HUES64 (cell line): ENCODE data around the gene CD40.

ENCODE experiments used
- H3K27ac ChIP-seq: 2 replicates; pipeline ENCODE4 v1.7.0; 2013; ENCODE audit warnings: low read depth, low read length, inconsistent platforms
- H3K27me3 ChIP-seq: 2 replicates; pipeline ENCODE4 v1.6.1; 2013; ENCODE audit warnings: mild to moderate bottlenecking, low read length; ENCODE audit not compliant: insufficient read depth
- H3K36me3 ChIP-seq: 2 replicates; pipeline ENCODE4 v1.6.1; 2013; ENCODE audit warnings: mild to moderate bottlenecking, low read length; ENCODE audit not compliant: insufficient read depth
- H3K4me1 ChIP-seq: 2 replicates; pipeline ENCODE4 v1.6.1; 2013; ENCODE audit warnings: mild to moderate bottlenecking, low read length, moderate library complexity; ENCODE audit not compliant: insufficient read depth
- H3K4me3 ChIP-seq: 2 replicates; pipeline ENCODE4 v1.5.1; 2013; ENCODE audit warnings: mild to moderate bottlenecking, low read length, moderate library complexity
- H3K9ac ChIP-seq: 2 replicates; pipeline ENCODE4 v1.6.1; 2013; ENCODE audit warnings: mild to moderate bottlenecking, low read depth, low read length
- H3K9me3 ChIP-seq: 2 replicates; pipeline ENCODE4 v1.6.1; 2013; ENCODE audit warnings: low read depth, low read length; ENCODE audit not compliant: insufficient read depth
- WGBS: fragments of 150-250, 120-280 bp; methylation state at CpG from one replicate; pipeline ENCODE4 v1.1.7; 2013; ENCODE audit warnings: missing lambda C conversion rate; 5-methylcytosine and 5-hydroxymethylcytosine counted together

CD40 gene

GRCh38 chr20:46123482-46124245 is 5.5 kb downstream of the CD40 start:
- WGBS, result 89% methylated on average over 11 of the region's 11 CpGs

DNA sequence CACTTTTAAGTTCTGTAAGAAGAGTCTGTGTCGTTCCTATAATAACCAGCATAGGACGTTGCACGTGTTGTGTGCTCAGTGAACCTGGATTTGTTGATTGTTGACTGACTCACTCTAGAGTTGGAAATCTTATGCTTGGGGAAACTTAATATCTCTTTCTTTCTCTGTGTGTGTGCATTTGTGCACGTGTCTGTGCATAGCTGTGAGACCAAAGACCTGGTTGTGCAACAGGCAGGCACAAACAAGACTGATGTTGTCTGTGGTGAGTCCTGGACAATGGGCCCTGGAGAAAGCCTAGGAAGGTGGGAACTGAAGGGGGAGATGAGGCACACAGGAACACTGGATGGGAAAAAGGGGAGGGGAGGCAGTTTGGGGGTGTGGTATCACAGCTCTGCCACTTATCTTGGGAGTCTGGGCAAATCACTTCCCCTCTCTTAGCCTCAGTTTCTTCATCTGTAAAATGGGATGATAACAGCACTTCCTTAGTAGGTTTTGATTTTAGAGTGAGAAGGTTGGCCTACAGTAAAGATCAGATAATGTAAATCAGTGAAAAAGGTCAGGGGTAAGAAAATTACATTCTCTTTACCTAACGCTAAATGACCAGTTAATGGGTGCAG is 8.4 kb downstream of the CD40 start:
- H3K36me3 ChIP-seq, result peaks cover 13% of the 10 kb centered on the region; the same call in 1 of the 2 replicates
- 89% methylated on average over 5 of the region's 5 CpGs for WGBS
- H3K9me3 ChIP-seq, result no peaks in the 10 kb centered on the region
- H3K27ac ChIP-seq, result no peak overlapping the region
- no peaks in the 10 kb centered on the region for H3K4me1 ChIP-seq
- peaks cover 11% of the 10 kb centered on the region; the same call in 1 of the 2 replicates for H3K27me3 ChIP-seq
- no peak overlapping the region for H3K4me3 ChIP-seq
- no peak overlapping the region for H3K9ac ChIP-seq

More at GRCh38 chr20:46123482-46124245, 5.5 kb downstream of the CD40 start:
- Histone ChIP-seq H3K27me3 (no peaks in the 10 kb centered on the region; the same call in 1 of the 2 replicates), H3K9me3 (no peaks in the 10 kb centered on the region), H3K9ac (no peak overlapping the region), H3K27ac (no peak overlapping the region), H3K36me3 (peaks cover 13% of the 10 kb centered on the region; the same call in 1 of the 2 replicates), H3K4me1 (no peaks in the 10 kb centered on the region), H3K4me3 (no peak overlapping the region)

- WGBS, result 89% methylated on average over 11 of the region's 11 CpGs
- H3K9me3 ChIP-seq, result no peaks in the 10 kb centered on the region
- 0 out of 2 replicates have a peak, but pooled peaks cover 5% of the 10 kb centered on the region for H3K36me3 ChIP-seq
- H3K4me3 ChIP-seq, result no peak overlapping the region
- H3K27ac ChIP-seq, result no peak overlapping the region
- H3K27me3 ChIP-seq, result peaks cover 18% of the 10 kb centered on the region
- H3K4me1 ChIP-seq, result no peaks in the 10 kb centered on the region
- no peak overlapping the region for H3K9ac ChIP-seq
These were observed 9.4 kb downstream of the CD40 start for GRCh38 chr20:46127396-46128010.

GRCh38 chr20:46128310-46129151 is 10.4 kb downstream of the CD40 start:
- Histone ChIP-seq H3K4me1 (no peaks in the 10 kb centered on the region), H3K36me3 (no peaks in the 10 kb centered on the region), H3K27ac (no peak overlapping the region), H3K27me3 (peaks cover 21% of the 10 kb centered on the region), H3K4me3 (no peak overlapping the region), H3K9me3 (no peaks in the 10 kb centered on the region), H3K9ac (no peak overlapping the region)
- WGBS, result 34% methylated on average over 16 of the region's 16 CpGs

GRCh38 chr20:46129955-46130481 is 11.9 kb downstream of the CD40 start:
- Histone ChIP-seq H3K4me1 (no peaks in the 10 kb centered on the region), H3K9me3 (no peaks in the 10 kb centered on the region), H3K27ac (no peak overlapping the region), H3K4me3 (no peak overlapping the region), H3K36me3 (no peaks in the 10 kb centered on the region), H3K9ac (no peak overlapping the region), H3K27me3 (peaks cover 21% of the 10 kb centered on the region)
- 47% methylated on average over 5 of the region's 5 CpGs for WGBS

- no peak overlapping the region for H3K9ac ChIP-seq
These were observed 12.4 kb downstream of the CD40 start for GRCh38 chr20:46130534-46130933.

DNA sequence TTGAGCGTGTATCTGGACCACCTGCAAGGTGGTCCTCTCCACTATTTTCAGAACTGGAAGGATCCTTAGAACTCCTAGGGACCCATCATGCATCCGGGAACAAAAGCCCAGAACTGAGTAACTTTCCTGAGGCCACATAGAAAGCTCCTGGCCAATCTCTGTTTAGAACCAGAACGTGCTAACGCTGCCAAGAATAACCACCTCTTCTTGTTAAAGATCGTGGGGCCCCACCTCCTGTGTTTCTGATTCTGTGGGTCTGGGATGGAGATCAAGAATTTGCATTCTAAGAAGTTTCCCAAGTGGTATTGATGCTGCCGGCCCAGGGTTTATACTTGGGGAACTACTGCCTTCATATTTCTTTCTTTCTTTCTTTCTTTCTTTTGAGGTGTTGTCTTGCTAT is 13.3 kb downstream of the CD40 start:
- Histone ChIP-seq H3K4me3 (no peak overlapping the region), H3K4me1 (peaks cover 7% of the 10 kb centered on the region; the same call in 1 of the 2 replicates), H3K27ac (no peak overlapping the region), H3K9me3 (no peaks in the 10 kb centered on the region), H3K9ac (no peak overlapping the region), H3K36me3 (no peaks in the 10 kb centered on the region), H3K27me3 (peaks cover 21% of the 10 kb centered on the region)
- 60% methylated on average over 5 of the region's 6 CpGs for WGBS

More at GRCh38 chr20:46130534-46130933, 12.4 kb downstream of the CD40 start:
- Histone ChIP-seq H3K4me1 (peaks cover under 1% of the 10 kb centered on the region; the same call in 1 of the 2 replicates), H3K4me3 (no peak overlapping the region), H3K9me3 (no peaks in the 10 kb centered on the region), H3K27me3 (peaks cover 21% of the 10 kb centered on the region), H3K36me3 (no peaks in the 10 kb centered on the region), H3K27ac (no peak overlapping the region)
- WGBS, result 80% methylated on average over 4 of the region's 4 CpGs

DNA sequence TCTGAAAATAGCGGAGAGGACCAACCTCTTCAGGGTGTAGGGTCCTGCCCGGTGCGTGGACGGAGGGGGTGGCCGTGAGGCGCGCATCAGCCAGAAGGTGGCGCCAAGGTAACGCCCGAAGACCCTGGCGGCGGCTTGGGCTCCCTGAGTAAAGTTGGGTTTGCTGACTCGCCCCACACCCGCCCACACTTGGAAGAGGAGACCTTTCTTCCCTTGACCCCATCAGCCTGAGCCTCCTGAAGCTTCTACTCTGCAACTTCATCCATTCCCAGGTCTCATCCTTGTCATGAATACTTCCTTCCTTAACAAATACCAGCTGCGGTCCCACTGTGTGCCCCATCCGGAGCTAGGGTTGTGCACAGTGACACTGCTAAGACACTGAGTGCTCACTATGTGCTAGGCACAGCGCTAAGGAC is 14.6 kb downstream of the CD40 start:
- 18% methylated on average over 17 of the region's 17 CpGs for WGBS
- peaks cover 21% of the 10 kb centered on the region for H3K27me3 ChIP-seq
- no peak overlapping the region for H3K4me3 ChIP-seq
- no peaks in the 10 kb centered on the region for H3K36me3 ChIP-seq
- no peaks in the 10 kb centered on the region for H3K9me3 ChIP-seq
- no peak overlapping the region for H3K9ac ChIP-seq
- no peak overlapping the region for H3K27ac ChIP-seq
- peaks cover 9% of the 10 kb centered on the region; the same call in 1 of the 2 replicates for H3K4me1 ChIP-seq

DNA sequence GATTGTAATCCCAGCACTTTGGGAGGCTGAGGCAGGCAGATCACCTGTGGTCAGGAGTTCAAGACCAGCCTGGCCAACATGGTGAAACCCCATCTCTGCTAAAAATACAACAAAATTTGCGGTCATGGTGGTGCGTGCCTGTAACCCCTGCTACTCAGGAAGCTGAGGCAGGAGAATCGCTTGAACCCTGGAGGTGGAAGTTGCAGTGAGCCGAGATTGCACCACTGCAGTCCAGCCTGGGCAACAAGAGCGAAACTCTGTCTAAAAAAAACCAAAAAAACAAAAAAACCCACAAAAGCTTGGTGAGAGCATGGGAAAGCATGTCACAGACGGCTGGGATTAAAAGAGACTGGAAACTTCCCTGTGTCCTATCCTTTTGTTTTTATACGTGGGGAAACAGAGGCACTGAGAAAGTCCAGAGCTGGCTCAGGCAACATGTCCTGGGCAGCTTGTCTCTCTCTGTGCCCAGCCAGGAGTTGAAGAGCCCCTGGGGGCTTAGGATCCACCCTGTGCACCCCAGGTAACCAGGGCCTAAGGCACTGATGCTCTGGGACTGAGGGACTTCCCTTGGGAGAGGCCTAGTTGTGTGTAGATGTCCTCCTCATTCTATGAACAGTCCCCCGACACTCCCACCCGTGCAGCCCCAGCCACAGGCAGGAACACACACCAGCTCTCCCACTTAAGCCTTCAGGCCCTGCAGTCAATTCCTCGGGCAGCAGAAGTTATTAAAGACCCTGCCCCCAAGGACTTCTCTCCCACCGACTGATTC is 16.0 kb downstream of the CD40 start:
- Histone ChIP-seq H3K27ac (no peak overlapping the region), H3K4me3 (no peak overlapping the region), H3K36me3 (no peaks in the 10 kb centered on the region), H3K27me3 (peaks cover 21% of the 10 kb centered on the region), H3K9me3 (no peaks in the 10 kb centered on the region), H3K4me1 (peaks cover 12% of the 10 kb centered on the region; the same call in 1 of the 2 replicates), H3K9ac (no peak overlapping the region)
- WGBS, result 87% methylated on average over 10 of the region's 11 CpGs

DNA sequence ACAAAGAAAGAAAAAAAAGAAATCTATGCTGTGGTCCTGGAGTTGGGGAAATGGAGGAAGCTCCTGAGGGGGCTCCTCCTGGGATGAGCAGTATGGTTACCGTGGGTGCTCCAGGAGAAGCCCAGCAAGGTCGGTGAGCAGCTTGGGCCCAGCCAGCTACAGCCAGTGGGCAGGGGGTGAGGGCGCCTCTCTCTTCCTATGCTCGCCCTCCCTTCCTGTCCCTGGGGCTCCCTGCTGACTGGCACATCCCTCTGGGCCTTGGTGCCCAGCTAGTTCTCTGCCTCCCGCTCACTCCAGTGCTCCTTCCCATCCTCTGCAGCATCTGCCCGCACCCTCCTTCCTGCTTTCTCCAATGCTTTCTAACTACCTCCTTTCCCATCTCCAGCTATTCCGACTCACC is 16.6 kb downstream of the CD40 start:
- Histone ChIP-seq H3K4me3 (no peak overlapping the region), H3K27ac (no peak overlapping the region), H3K4me1 (peaks cover 13% of the 10 kb centered on the region; the same call in 1 of the 2 replicates), H3K27me3 (peaks cover 21% of the 10 kb centered on the region), H3K36me3 (no peaks in the 10 kb centered on the region), H3K9me3 (no peaks in the 10 kb centered on the region), H3K9ac (no peak overlapping the region)
- whole genome bisulfite sequencing, result 89% methylated on average over 7 of the region's 7 CpGs
